Measurements from ENCODE around the gene ASTE1.
"Not testable (repeated sequence)": the region's sequence is repeated elsewhere in the genome, so short reads cannot be mapped to it uniquely, and the experiment has no call there.

Gene ASTE1

DNA sequence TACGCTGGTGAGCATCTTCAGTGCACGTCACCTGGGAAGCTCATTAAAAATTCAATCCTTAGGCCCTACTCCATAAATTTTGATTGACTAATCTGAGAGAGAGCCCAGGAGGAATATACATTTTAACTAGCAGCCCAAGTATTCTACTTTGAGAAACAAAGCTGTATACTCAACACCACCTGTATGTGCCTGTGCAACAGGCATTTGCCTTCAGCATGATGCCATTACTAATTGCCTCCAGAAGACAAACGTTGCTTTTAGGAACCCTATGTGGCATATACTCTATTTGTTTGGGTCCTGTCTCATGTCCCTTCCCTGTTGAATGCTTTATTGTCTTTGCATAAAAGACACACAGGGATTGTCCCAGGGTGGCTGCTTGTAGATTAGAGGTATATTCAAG lies 7.7 kb downstream of the ASTE1 start:
- no peak for DNase-seq (ENCODE audit: low spot score)

DNA sequence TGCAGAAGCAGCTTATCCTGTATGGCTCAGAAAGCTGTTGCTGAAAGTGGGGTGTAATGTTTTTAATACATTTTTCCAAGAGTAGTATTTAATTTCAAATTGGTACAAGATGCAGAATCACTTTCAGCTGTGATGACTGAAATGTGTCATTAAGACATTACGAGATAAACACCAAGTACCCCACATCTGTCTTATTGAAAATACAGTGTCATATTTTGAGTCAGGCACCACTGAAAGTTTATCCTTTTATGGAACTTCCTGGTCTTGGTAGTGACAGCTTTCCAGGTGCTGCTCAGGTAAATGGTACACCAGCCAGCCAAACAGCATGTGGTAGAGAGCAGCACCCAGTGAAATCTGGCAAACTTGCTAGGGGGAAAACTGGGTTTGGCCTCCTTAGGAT lies 16.9 kb downstream of the ASTE1 start:
- DNase-seq (ENCODE audit: low spot score), result no peak

DNA sequence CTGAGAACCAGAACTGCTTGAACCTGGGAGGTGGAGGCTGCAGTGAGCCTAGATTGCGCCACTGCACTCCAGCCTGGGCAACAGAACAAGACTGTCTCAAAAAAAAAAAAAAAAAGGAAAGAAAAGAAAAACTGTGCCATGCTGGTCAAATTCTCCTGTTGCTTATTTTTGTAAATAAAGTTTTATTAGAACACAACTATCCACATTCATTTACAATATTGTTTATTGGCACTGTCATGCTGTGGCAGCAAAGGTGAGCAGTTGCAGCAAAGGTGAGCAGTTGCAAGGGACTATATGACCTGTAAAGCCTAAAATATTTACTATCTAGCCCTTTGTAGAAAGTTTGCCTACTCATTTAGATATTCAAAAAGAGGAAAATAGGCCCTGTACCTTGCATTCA lies 18.3 kb downstream of the ASTE1 start:
- DNase-seq (ENCODE audit: low spot score), result no peak

GRCh38 chr3:131007782-131008181 lies 18.8 kb downstream of the ASTE1 start:
- no peak for DNase-seq (ENCODE audit: low spot score)

GRCh38 chr3:131007256-131007655 lies 19.4 kb downstream of the ASTE1 start:
- no peak for DNase-seq (ENCODE audit: low spot score)

- no peak for DNase-seq (ENCODE audit: low spot score)
Observed at GRCh38 chr3:131004603-131005002, 22.0 kb downstream of the ASTE1 start.

DNA sequence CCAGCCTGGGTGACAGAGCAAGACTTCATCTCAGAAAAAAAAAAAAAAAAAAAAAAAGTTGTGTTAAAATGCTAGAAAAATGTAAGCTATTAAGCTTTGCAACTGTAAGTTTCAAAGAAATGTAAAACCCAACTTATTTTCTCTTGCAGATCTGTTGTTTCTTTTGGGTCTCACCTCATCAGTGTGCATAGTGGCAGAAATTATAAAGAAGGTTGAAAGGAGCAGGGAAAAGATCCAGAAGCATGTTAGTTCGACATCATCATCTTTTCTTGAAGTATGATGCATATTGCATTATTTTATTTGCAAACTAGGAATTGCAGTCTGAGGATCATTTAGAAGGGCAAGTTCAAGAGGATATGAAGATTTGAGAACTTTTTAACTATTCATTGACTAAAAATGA lies 25.6 kb downstream of the ASTE1 start:
- no peak for DNase-seq (ENCODE audit: low spot score)

DNA sequence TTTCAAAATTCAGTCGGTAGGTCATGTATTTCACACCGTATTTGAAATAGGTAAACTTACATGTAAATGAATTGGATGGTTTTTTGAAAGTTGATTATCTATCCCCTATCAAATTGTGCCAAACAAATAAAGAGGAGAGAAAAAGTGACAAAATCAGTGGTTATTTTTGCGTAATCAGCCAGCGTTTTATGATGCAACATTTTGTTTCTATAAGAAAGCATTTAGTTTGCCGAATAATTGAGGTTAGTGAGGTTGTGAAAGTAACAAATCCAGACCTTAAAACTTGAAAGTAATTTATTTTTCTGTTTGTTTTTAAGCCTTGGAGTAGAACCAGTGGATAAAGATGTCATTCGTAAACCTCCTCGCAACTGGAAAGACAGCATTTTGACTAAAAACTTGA lies 29.3 kb downstream of the ASTE1 start:
- no peak for DNase-seq (ENCODE audit: low spot score)

DNA sequence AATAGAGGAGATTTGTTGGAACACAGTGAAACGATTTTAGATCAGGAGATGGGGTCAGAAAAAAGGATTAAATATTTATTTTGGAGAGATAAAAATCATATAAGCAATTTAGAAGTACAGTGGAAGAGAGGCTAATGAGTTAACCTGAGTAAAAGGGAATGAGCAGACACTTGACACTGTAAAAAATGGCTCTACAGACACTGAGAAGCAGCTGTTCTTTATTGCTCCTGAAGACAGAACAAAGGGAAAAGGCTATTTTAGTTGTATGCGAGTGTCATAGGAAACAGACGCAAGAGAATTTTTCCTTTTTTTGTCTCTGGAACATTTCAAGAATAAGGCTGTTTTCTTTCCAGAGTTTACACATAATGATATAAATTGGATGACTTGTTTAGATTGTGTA lies 34.3 kb downstream of the ASTE1 start:
- DNase-seq (ENCODE audit: low spot score), result no peak

DNA sequence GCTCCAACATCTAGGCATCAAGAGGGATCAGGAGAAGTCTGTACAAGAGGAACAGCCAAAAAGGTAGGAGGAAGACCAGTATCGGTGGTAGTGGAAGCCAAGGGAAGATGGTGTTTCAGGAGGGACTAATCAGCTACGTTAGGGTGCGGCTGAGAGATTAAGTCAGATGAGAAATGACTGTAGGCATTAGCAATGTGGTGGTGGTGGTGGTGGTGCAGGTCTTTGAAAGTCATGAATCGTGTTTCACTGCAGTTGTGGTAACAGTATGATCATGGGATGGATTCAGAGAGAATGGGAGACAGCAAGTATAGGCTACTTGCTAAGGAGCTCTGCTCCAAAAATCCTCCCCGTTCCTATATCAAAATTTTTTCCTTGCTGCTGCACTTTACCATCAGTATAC lies 35.5 kb downstream of the ASTE1 start:
- no peak for DNase-seq (ENCODE audit: low spot score)

GRCh38 chr3:130990282-130990681 lies 36.3 kb downstream of the ASTE1 start:
- DNase-seq (ENCODE audit: low spot score), result no peak

GRCh38 chr3:130981469-130981868 lies 45.2 kb downstream of the ASTE1 start:
- DNase-seq (ENCODE audit: low spot score), result no peak

- no peak for DNase-seq (ENCODE audit: low spot score)
Observed at GRCh38 chr3:130979117-130979516, 47.5 kb downstream of the ASTE1 start.

DNA sequence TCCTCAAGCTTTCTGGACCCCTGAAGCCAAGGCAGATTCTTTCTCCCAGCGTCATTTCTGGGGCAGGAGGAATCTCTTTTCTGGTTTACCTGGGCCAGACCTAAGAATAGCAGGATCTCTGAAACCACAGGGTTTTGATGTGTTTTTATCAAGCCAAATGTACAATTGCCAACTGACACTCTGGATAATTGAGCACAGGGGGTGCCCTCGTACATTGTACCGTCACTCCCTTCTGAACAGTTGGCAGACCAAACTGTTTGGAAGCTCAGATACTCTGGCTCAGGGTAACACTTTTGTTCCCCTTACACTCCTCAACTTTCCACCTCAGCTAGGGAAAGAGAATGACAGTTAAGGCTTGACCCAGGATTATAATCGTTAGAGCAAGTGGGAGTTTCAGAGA lies 49.9 kb downstream of the ASTE1 start:
- no peak for DNase-seq (ENCODE audit: low spot score)

DNA sequence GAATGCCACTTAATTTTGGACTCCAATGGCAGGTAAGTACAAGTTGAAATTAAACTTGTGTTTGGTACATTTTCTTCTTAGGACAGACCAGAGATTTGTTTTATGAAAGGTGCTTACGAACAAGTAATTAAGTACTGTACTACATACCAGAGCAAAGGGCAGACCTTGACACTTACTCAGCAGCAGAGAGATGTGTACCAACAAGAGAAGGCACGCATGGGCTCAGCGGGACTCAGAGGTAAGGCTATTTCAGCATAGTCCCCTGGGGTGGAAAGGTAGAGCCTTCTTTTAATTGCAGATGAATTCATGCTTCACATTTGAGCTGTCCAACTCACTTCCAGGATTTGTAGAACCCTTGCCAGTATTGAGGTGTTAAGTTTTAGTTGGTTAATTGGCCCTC lies 51.4 kb downstream of the ASTE1 start:
- DNase-seq (ENCODE audit: low spot score), result no peak

DNA sequence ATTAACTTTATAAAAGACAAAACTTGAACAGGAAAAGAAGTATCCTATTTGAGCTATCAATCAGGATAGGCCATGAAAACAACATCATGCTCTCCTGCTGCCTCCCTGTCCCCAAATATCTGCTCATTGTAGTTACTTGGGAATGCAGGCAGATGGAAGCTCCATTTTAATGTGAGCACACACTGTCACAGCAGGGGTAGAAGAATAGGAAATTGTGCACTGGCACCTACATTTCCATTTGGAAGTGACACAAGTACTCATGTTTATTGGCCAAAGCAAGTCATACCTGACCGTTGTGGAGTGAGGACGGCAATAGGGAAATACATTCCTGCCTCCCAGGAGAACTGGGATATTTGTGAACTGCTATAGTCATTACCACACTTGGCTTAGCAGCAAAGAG lies 52.4 kb downstream of the ASTE1 start:
- no peak for DNase-seq (ENCODE audit: low spot score)

DNA sequence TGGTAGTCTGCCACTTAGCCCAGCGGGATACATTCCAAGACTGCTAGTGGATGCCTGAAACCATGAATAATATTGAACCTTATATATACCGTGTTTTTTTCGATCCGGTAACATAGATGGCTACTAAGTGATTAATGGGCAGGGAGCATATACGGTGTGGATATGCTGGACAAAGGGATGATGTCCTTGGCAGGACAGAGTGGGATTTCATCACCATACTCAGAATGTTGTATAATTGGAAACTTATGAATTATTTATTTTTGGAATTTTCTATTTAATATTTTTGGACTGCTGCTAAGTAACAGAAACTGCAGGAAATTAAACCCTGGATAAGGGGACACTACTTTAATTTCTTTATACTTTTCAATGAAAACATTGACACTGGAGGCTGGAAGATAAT lies 53.2 kb downstream of the ASTE1 start:
- no peak for DNase-seq (ENCODE audit: low spot score)

DNA sequence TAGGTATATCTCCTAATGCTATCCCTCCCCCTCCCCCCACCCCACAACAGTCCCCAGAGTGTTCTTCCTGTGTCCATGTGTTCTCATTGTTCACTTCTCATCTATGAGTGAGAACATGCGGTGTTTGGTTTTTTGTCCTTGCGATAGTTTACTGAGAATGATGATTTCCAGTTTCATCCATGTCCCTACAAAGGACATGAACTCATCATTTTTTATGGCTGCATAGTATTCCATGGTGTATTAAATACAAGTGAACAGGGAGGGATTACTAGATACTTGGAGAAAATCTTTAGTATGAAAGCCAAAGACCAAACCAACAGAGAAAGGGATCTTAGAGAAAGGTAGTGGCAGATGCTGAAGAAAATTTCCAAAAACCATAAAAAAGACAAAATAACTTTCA lies 54.0 kb downstream of the ASTE1 start:
- DNase-seq (ENCODE audit: low spot score), result not testable (repeated sequence)

DNA sequence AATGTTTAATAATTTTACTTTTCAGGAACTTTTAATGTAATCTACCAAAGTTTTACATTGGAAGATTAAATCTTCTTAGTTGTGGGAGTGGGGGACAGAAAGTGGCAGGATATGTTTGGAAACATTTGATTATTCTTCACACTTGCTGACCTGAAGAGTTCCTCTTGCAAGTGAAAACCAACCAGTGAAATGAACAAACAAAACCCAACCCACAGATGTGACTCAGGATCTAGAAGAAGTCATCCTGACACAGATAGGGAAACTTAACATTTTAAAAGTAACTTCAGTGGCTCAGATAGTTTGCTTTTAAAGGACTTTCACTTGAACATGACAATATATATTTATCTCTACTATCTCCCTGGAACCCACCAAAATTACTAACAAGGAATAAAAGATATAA lies 55.4 kb downstream of the ASTE1 start:
- no peak for DNase-seq (ENCODE audit: low spot score)

GRCh38 chr3:130969621-130970020 lies 57.0 kb downstream of the ASTE1 start:
- DNase-seq (ENCODE audit: low spot score), result no peak

DNA sequence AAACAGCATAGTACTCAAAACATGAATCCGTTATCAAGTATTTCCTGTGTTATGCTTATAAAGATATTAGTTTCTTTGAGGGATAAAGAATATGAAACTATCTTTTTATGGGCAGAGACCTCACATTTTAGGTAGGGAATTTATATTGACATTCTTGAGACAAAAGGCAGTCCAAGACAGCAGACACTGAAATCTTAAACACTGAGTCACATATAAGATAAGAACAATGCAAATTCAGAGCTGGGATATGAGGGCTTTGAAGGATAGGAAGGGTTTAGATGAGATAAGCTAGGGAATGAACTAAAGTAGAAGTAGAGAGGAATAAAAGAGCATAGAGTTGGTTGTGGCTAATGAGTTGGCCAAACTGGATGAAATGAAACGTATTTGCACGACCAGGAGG lies 58.4 kb downstream of the ASTE1 start:
- no peak for DNase-seq (ENCODE audit: low spot score)

DNA sequence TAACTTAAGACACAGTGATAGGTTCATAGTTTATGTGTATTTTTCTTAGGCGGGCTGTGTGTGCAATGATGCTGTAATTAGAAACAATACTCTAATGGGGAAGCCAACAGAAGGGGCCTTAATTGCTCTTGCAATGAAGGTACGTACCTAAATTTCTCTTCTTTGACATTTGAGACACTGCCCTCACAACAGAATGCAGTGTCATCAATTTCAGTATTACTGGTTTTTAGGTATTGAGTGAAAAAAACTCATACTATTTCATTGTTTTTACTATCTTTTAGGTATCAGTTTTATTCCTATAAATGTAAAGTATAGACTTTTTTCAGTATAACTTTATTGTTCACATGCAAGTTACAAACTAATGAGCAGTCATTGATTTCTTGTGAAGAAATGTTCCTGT lies 59.3 kb downstream of the ASTE1 start:
- DNase-seq (ENCODE audit: low spot score), result no peak

DNA sequence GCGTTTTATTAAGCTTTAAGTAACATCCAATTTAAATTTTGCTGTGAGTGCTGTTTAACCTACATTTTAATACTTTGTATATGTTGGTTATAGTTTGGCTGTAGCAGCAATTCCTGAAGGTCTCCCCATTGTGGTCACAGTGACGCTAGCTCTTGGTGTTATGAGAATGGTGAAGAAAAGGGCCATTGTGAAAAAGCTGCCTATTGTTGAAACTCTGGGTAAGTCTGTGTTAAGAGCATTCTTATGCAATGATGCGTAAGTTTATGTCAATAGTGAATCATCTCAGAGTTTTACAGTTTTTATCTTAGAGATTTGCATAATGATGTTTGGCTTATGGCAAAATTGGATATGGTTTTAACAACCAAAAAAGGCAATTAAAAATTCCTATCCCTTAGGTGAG lies 62.7 kb downstream of the ASTE1 start:
- no peak for DNase-seq (ENCODE audit: low spot score)

All from SK-N-DZ (cell line).